Left ventricle myocardium inferior (tissue), 1 donor: ENCODE results near the gene PIGS. TPM values are rescaled to one million over a fixed set of nuclear protein-coding genes. Genes with fewer than 3 reads are reported as not detected.

Experiments used
- DNase-seq: peaks from one replicate; pipeline ENCODE4 v3.0.0-alpha.2; 2020
- H3K27ac ChIP-seq: fragments of 200-600 bp; replicated peaks from 2 replicates; pipeline ENCODE4 v1.8.0; 2021
- H3K27me3 ChIP-seq: fragments of 200-600 bp; 2 replicates; pipeline ENCODE4 v1.8.0; 2021; ENCODE audit warnings: low read depth
- H3K36me3 ChIP-seq: fragments of 200-600 bp; 2 replicates; pipeline ENCODE4 v1.8.0; 2021
- H3K4me1 ChIP-seq: fragments of 200-600 bp; 2 replicates; pipeline ENCODE4 v1.8.0; 2021
- H3K4me3 ChIP-seq: fragments of 200-600 bp; 2 replicates; pipeline ENCODE4 v1.8.0; 2021; ENCODE audit warnings: mild to moderate bottlenecking, moderate library complexity
- H3K9me3 ChIP-seq: fragments of 200-600 bp; replicated peaks from 2 replicates; pipeline ENCODE4 v1.8.0; 2021
- CTCF ChIP-seq: fragments of 200-600 bp; IDR thresholded peaks from 2 replicates; pipeline ENCODE4 v1.8.0; 2021; ENCODE audit warnings: antibody characterized with exemption, mild to moderate bottlenecking, borderline replicate concordance
- intact Hi-C: fragments of 100-400 bp; cut with micrococcal nuclease; formaldehyde crosslinking; loops from one replicate; pipeline ENCODE4 v1.11.0; 2022
- total RNA-seq: library from RNA; stranded (reverse); fragmentation: NEBNext Ultra II Directional; extraction: Animal tissue kit (Norgen Biotek cat#: 25700); gene quantifications from one replicate; pipeline ENCODE4 v1.2.1, GENCODE V29; 2021
- donor health status: DM: no; HTN: yes; CAD: no; lungs with severe emphysema.

The PIGS gene
- total RNA-seq, 1 donor from 2014 or later = 38.2 TPM

- no peak overlapping the region for H3K27ac ChIP-seq
- no peaks in the 10 kb centered on the region for H3K27me3 ChIP-seq
- DNase-seq = no peak
- no peaks in the 10 kb centered on the region for H3K9me3 ChIP-seq
- no peak overlapping the region for H3K4me3 ChIP-seq
- peaks cover 42% of the 10 kb centered on the region for H3K4me1 ChIP-seq
- intact Hi-C loops = no loop called here
- H3K36me3 ChIP-seq = peaks cover 60% of the 10 kb centered on the region
- TF ChIP-seq CTCF = no peak
These were observed 16.8 kb downstream of the PIGS start for GRCh38 chr17:28554565-28554964.

GRCh38 chr17:28553000-28553505 is 18.3 kb downstream of the PIGS start:
- peak overlapping the region; percentile 96 for H3K4me3 ChIP-seq
- DNase-seq = no peak
- intact Hi-C loops = no loop called here
- H3K4me1 ChIP-seq = peaks cover 53% of the 10 kb centered on the region
- H3K36me3 ChIP-seq = peaks cover 45% of the 10 kb centered on the region
- no peaks in the 10 kb centered on the region for H3K9me3 ChIP-seq
- no peaks in the 10 kb centered on the region for H3K27me3 ChIP-seq
- peak overlapping the region; percentile 81 for H3K27ac ChIP-seq
- no peak for TF ChIP-seq CTCF

- H3K27me3 ChIP-seq = no peaks in the 10 kb centered on the region
- TF ChIP-seq CTCF = no peak
- peak within 1 kb of the TSS; percentile 96 for H3K4me3 ChIP-seq
- peaks cover 53% of the 10 kb centered on the region for H3K4me1 ChIP-seq
- H3K9me3 ChIP-seq = no peaks in the 10 kb centered on the region
- peak within 1 kb of the TSS; percentile 81 for H3K27ac ChIP-seq
- DNase-seq = peak; percentile 85
- intact Hi-C loops = no loop called here
- H3K36me3 ChIP-seq = peaks cover 39% of the 10 kb centered on the region
These were observed 18.9 kb downstream of the PIGS start, which contains the start of gene UNC119 for GRCh38 chr17:28552176-28552999. Gene UNC119 (minus strand): TSS chr17:28552624. CDS start chr17:28552557, 67 bp downstream.

- no peaks in the 10 kb centered on the region for H3K27me3 ChIP-seq
- H3K9me3 ChIP-seq = no peaks in the 10 kb centered on the region
- H3K36me3 ChIP-seq = peaks cover 39% of the 10 kb centered on the region
- no peak for TF ChIP-seq CTCF
- intact Hi-C loops = no loop called here
- H3K4me1 ChIP-seq = peaks cover 53% of the 10 kb centered on the region
- peak overlapping the region; percentile 81 for H3K27ac ChIP-seq
- DNase-seq = no peak
- H3K4me3 ChIP-seq = peak overlapping the region; percentile 96
These were observed 19.7 kb downstream of the PIGS start for GRCh38 chr17:28551421-28552175.

- no peak for TF ChIP-seq CTCF
- H3K27me3 ChIP-seq = no peaks in the 10 kb centered on the region
- H3K4me3 ChIP-seq = no peak overlapping the region
- H3K4me1 ChIP-seq = peaks cover 53% of the 10 kb centered on the region
- no peak for DNase-seq
- H3K27ac ChIP-seq = no peak overlapping the region
- H3K36me3 ChIP-seq = peaks cover 33% of the 10 kb centered on the region
- intact Hi-C loops = no loop called here
- no peaks in the 10 kb centered on the region for H3K9me3 ChIP-seq
These were observed 20.5 kb downstream of the PIGS start for GRCh38 chr17:28550858-28551257.
